ENCODE measurements around the gene LCN9.

LCN9 gene

GRCh38 chr9:135701959-135702721 is 39.0 kb downstream of the LCN9 start, which contains the start of gene KCNT1:
TSS of gene KCNT1 (plus strand) at chr9:135702185. CDS start at chr9:135702259, 74 bp downstream.
- no peak within 1 kb of the TSS for H2BK15ac ChIP-seq (replicated peaks; ENCODE audit: low read depth)

GRCh38 chr9:135703726-135704125 is 40.6 kb downstream of the LCN9 start:
- H3K27ac ChIP-seq (ENCODE audit: low read depth, low read length) = no peak overlapping the region
- WGBS (ENCODE audit: extremely low coverage, insufficient coverage, low lambda C conversion rate) = no CpG with 5 or more reads among the region's 14 CpGs

More at GRCh38 chr9:135701959-135702721, 39.0 kb downstream of the LCN9 start, which contains the start of gene KCNT1:
- no peak within 1 kb of the TSS for H2BK120ac ChIP-seq (ENCODE audit: low read depth, low read length)
- no peak within 1 kb of the TSS for H3K18ac ChIP-seq (ENCODE audit: low read length)
- no peaks in the 10 kb centered on the region for H3K79me1 ChIP-seq (ENCODE audit: low read length)
- H3K4ac ChIP-seq (ENCODE audit: low read depth, low read length) = no peak within 1 kb of the TSS
- no peak within 1 kb of the TSS for H3K23ac ChIP-seq (ENCODE audit: low read length)
- no peaks in the 10 kb centered on the region for H3K4me1 ChIP-seq (ENCODE audit: control insufficient read depth, low read depth, low read length)
- peak within 1 kb of the TSS; percentile 40 for H3K4me2 ChIP-seq (ENCODE audit: low read length)
- peak; percentile 43 for DNase-seq
- H3K27ac ChIP-seq (ENCODE audit: low read depth, low read length) = no peak within 1 kb of the TSS
- no peak within 1 kb of the TSS for H2AK5ac ChIP-seq (ENCODE audit: low read length)
- no peak within 1 kb of the TSS for H4K8ac ChIP-seq (ENCODE audit: low read depth, low read length)
- no peak within 1 kb of the TSS for H4K5ac ChIP-seq (ENCODE audit: low read length)
- H2BK5ac ChIP-seq (ENCODE audit: low read length) = no peak within 1 kb of the TSS
- no peaks in the 10 kb centered on the region for H3K79me2 ChIP-seq (ENCODE audit: control insufficient read depth, insufficient read depth, low read length)
- WGBS (ENCODE audit: extremely low coverage, insufficient coverage, low lambda C conversion rate) = no CpG with 5 or more reads among the region's 66 CpGs
- H3K9ac ChIP-seq (ENCODE audit: low read length) = no peak within 1 kb of the TSS
- no peaks in the 10 kb centered on the region for H3K36me3 ChIP-seq (ENCODE audit: control insufficient read depth, insufficient read depth, low read length)
- peak within 1 kb of the TSS; percentile 64 for H3K56ac ChIP-seq (ENCODE audit: low read length)
- no peaks in the 10 kb centered on the region for H3K27me3 ChIP-seq (ENCODE audit: insufficient read depth, low read length, poor library complexity)
- no peak within 1 kb of the TSS for H3K4me3 ChIP-seq (ENCODE audit: low read length)

GRCh38 chr9:135704483-135704882 is 41.4 kb downstream of the LCN9 start:
- Histone ChIP-seq H3K79me2 (ENCODE audit: control insufficient read depth, insufficient read depth, low read length) (no peaks in the 10 kb centered on the region), H3K4me1 (ENCODE audit: control insufficient read depth, low read depth, low read length) (no peaks in the 10 kb centered on the region), H3K27me3 (ENCODE audit: insufficient read depth, low read length, poor library complexity) (no peaks in the 10 kb centered on the region), H3K56ac (ENCODE audit: low read length) (no peak overlapping the region), H3K4ac (ENCODE audit: low read depth, low read length) (no peak overlapping the region), H3K18ac (ENCODE audit: low read length) (no peak overlapping the region), H3K36me3 (ENCODE audit: control insufficient read depth, insufficient read depth, low read length) (no peaks in the 10 kb centered on the region), H3K9ac (ENCODE audit: low read length) (no peak overlapping the region), H4K5ac (ENCODE audit: low read length) (no peak overlapping the region), H2BK15ac (replicated peaks; ENCODE audit: low read depth) (no peak overlapping the region), H3K27ac (ENCODE audit: low read depth, low read length) (no peak overlapping the region), H3K4me3 (ENCODE audit: low read length) (no peak overlapping the region), H3K23ac (ENCODE audit: low read length) (no peak overlapping the region), H2BK5ac (ENCODE audit: low read length) (no peak overlapping the region), H4K8ac (ENCODE audit: low read depth, low read length) (no peak overlapping the region), H3K4me2 (ENCODE audit: low read length) (no peak overlapping the region), H3K79me1 (ENCODE audit: low read length) (no peaks in the 10 kb centered on the region), H2BK120ac (ENCODE audit: low read depth, low read length) (no peak overlapping the region), H2AK5ac (ENCODE audit: low read length) (no peak overlapping the region)
- no CpG with 5 or more reads among the region's 5 CpGs for WGBS (ENCODE audit: extremely low coverage, insufficient coverage, low lambda C conversion rate)
- no peak for DNase-seq

More at GRCh38 chr9:135703726-135704125, 40.6 kb downstream of the LCN9 start:
- no peak overlapping the region for H3K18ac ChIP-seq (ENCODE audit: low read length)
- H3K4ac ChIP-seq (ENCODE audit: low read depth, low read length) = no peak overlapping the region
- no peak overlapping the region for H3K4me3 ChIP-seq (ENCODE audit: low read length)
- no peak overlapping the region for H3K4me2 ChIP-seq (ENCODE audit: low read length)
- H3K4me1 ChIP-seq (ENCODE audit: control insufficient read depth, low read depth, low read length) = no peaks in the 10 kb centered on the region
- H2BK120ac ChIP-seq (ENCODE audit: low read depth, low read length) = no peak overlapping the region
- H3K79me1 ChIP-seq (ENCODE audit: low read length) = no peaks in the 10 kb centered on the region
- H2AK5ac ChIP-seq (ENCODE audit: low read length) = no peak overlapping the region
- H3K27me3 ChIP-seq (ENCODE audit: insufficient read depth, low read length, poor library complexity) = no peaks in the 10 kb centered on the region
- no peaks in the 10 kb centered on the region for H3K79me2 ChIP-seq (ENCODE audit: control insufficient read depth, insufficient read depth, low read length)
- H2BK5ac ChIP-seq (ENCODE audit: low read length) = no peak overlapping the region
- H4K5ac ChIP-seq (ENCODE audit: low read length) = no peak overlapping the region
- no peak overlapping the region for H3K23ac ChIP-seq (ENCODE audit: low read length)
- peak; percentile 67 for DNase-seq
- no peak overlapping the region for H2BK15ac ChIP-seq (replicated peaks; ENCODE audit: low read depth)
- H3K9ac ChIP-seq (ENCODE audit: low read length) = no peak overlapping the region
- no peak overlapping the region for H3K56ac ChIP-seq (ENCODE audit: low read length)
- H4K8ac ChIP-seq (ENCODE audit: low read depth, low read length) = no peak overlapping the region
- H3K36me3 ChIP-seq (ENCODE audit: control insufficient read depth, insufficient read depth, low read length) = no peaks in the 10 kb centered on the region

- Histone ChIP-seq H4K8ac (ENCODE audit: low read depth, low read length) (no peak overlapping the region), H3K56ac (ENCODE audit: low read length) (no peak overlapping the region), H3K27me3 (ENCODE audit: insufficient read depth, low read length, poor library complexity) (no peaks in the 10 kb centered on the region), H3K79me1 (ENCODE audit: low read length) (no peaks in the 10 kb centered on the region), H3K18ac (ENCODE audit: low read length) (no peak overlapping the region), H2BK120ac (ENCODE audit: low read depth, low read length) (no peak overlapping the region), H2BK5ac (ENCODE audit: low read length) (no peak overlapping the region), H3K23ac (ENCODE audit: low read length) (no peak overlapping the region), H2BK15ac (replicated peaks; ENCODE audit: low read depth) (no peak overlapping the region), H3K4me2 (ENCODE audit: low read length) (no peak overlapping the region), H3K36me3 (ENCODE audit: control insufficient read depth, insufficient read depth, low read length) (no peaks in the 10 kb centered on the region), H2AK5ac (ENCODE audit: low read length) (no peak overlapping the region), H3K79me2 (ENCODE audit: control insufficient read depth, insufficient read depth, low read length) (no peaks in the 10 kb centered on the region), H3K4ac (ENCODE audit: low read depth, low read length) (no peak overlapping the region), H3K9ac (ENCODE audit: low read length) (no peak overlapping the region), H3K4me1 (ENCODE audit: control insufficient read depth, low read depth, low read length) (no peaks in the 10 kb centered on the region), H3K4me3 (ENCODE audit: low read length) (no peak overlapping the region), H4K5ac (ENCODE audit: low read length) (no peak overlapping the region), H3K27ac (ENCODE audit: low read depth, low read length) (no peak overlapping the region)
- no peak for DNase-seq
- no CpG with 5 or more reads among the region's 14 CpGs for WGBS (ENCODE audit: extremely low coverage, insufficient coverage, low lambda C conversion rate)
These were observed 42.3 kb downstream of the LCN9 start for GRCh38 chr9:135705376-135705775.

GRCh38 chr9:135706288-135706687 is 43.2 kb downstream of the LCN9 start:
- Histone ChIP-seq H3K9ac (ENCODE audit: low read length) (no peak overlapping the region), H3K27ac (ENCODE audit: low read depth, low read length) (no peak overlapping the region), H3K4me1 (ENCODE audit: control insufficient read depth, low read depth, low read length) (no peaks in the 10 kb centered on the region), H3K4me3 (ENCODE audit: low read length) (no peak overlapping the region), H4K8ac (ENCODE audit: low read depth, low read length) (no peak overlapping the region), H2AK5ac (ENCODE audit: low read length) (no peak overlapping the region), H3K79me1 (ENCODE audit: low read length) (no peaks in the 10 kb centered on the region), H2BK15ac (replicated peaks; ENCODE audit: low read depth) (no peak overlapping the region), H3K18ac (ENCODE audit: low read length) (no peak overlapping the region), H3K56ac (ENCODE audit: low read length) (no peak overlapping the region), H3K79me2 (ENCODE audit: control insufficient read depth, insufficient read depth, low read length) (no peaks in the 10 kb centered on the region), H3K27me3 (ENCODE audit: insufficient read depth, low read length, poor library complexity) (no peaks in the 10 kb centered on the region), H3K4me2 (ENCODE audit: low read length) (no peak overlapping the region), H2BK5ac (ENCODE audit: low read length) (no peak overlapping the region), H2BK120ac (ENCODE audit: low read depth, low read length) (no peak overlapping the region), H3K23ac (ENCODE audit: low read length) (no peak overlapping the region), H3K36me3 (ENCODE audit: control insufficient read depth, insufficient read depth, low read length) (no peaks in the 10 kb centered on the region), H3K4ac (ENCODE audit: low read depth, low read length) (no peak overlapping the region), H4K5ac (ENCODE audit: low read length) (no peak overlapping the region)
- DNase-seq = no peak
- no CpG with 5 or more reads among the region's 9 CpGs for WGBS (ENCODE audit: extremely low coverage, insufficient coverage, low lambda C conversion rate)

Data from mesendoderm (in vitro differentiated cells).